ENCODE data around the gene EIF1AX.
"Not testable (repeated sequence)": the region's sequence is repeated elsewhere in the genome, so short reads cannot be mapped to it uniquely, and the experiment has no call there.

EIF1AX gene

GRCh38 chrX:20126833-20127232 is 14.8 kb downstream of the EIF1AX start:
- DNase-seq: not testable (repeated sequence)

GRCh38 chrX:20124964-20125363 is 16.7 kb downstream of the EIF1AX start:
- no peak for DNase-seq

- DNase-seq: no peak
Observed at GRCh38 chrX:20118065-20118824, 23.4 kb downstream of the EIF1AX start.

- no peak for DNase-seq
Observed at GRCh38 chrX:20116577-20117240, 24.9 kb downstream of the EIF1AX start, which contains the start of gene MAP7D2. MAP7D2 (minus strand) TSS chrX:20116907; CDS start chrX:20116879, 28 bp downstream.

GRCh38 chrX:20116087-20116576 is 25.5 kb downstream of the EIF1AX start:
- DNase-seq: no peak

DNA sequence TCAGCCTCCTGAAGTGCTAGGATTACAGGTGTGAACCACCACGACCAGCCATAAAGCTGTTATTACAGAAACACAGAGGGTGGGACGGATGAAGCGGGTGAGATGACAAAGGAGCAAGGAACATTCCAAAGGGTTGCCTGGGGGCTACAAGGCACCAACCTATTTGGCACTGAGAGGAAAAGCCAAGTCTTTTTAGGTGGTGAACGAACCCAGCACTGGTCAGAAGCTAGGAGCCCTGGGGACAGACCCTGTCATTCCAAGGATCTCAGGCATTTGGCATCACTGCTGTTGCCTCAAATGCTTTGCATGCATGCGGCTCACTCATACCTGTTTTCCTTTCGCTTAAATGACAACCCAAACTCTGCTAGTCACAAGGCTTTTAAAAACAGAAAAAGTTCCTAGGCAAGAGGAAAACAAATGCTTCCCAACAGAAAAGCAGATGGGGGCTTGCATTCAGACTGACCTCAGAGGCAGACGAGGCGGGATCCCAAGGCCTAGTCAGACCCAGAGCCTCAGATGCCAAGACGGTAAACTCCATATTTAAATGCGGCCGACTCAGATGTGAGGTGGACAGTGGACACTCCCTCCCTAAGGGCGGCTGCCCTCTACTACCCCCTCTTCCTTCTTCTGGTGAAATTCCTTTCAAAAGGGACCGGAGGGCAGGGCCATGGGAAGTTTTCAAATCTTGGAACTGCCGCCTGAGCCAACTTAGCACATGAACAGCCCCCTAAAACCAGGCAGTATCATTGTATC is 29.4 kb downstream of the EIF1AX start:
- DNase-seq: no peak

DNA sequence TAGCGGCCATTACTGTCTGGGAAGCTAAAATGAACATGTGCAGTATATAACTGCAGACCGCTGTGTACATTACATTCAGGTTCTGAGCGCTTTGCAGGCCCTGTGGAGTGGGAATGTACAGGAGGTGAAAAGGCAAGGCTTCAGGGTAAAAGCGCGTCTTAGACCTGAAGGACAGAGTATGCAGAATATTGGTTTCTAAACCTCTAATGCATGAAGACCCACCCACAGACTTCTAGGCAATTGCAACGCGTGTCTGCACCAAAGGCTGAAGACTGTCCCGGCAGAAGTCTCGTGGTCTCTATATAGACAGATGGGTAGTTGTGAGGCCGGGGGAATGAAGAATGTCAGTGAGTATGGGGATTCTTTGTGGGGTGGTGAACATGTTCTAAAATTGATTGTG is 30.4 kb downstream of the EIF1AX start:
- DNase-seq: no peak

DNA sequence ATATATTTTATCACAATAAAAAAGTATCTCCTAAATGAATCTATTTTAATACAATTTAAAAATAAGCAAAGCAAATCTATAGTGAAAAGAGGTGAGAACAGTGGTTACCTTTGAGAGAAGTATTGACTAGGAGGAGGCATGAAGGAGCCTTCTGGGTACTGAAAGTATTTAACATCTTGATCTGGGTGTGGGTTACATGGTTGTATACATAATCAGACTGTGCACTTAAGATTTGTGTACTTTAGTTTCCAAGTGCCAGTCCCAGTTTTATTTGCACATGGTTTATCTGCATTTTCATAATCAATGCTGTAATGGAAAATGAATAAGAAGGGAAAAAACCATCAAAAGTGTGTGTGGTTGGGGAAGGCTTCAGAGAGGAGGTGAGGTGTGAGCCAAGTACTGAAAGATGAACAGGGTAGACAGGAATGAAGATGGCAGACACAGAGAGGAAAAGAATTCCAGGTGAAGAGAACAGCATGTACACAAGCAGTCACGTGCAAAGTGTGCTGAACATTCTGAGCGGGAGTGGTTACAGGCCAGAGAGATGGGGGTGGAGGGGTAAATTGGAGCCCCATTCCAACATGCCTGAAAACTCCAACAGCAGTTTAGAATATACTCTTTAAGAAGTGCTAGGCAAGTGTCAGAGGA is 39.6 kb downstream of the EIF1AX start:
- DNase-seq: no peak

GRCh38 chrX:20091499-20091898 is 50.1 kb downstream of the EIF1AX start:
- DNase-seq: no peak

- DNase-seq: no peak
Observed at GRCh38 chrX:20089845-20090244, 51.8 kb downstream of the EIF1AX start.

- no peak for DNase-seq
Observed at GRCh38 chrX:20080277-20080676, 61.4 kb downstream of the EIF1AX start.
